ENCODE data around the gene ARFGEF3.

Gene ARFGEF3

DNA sequence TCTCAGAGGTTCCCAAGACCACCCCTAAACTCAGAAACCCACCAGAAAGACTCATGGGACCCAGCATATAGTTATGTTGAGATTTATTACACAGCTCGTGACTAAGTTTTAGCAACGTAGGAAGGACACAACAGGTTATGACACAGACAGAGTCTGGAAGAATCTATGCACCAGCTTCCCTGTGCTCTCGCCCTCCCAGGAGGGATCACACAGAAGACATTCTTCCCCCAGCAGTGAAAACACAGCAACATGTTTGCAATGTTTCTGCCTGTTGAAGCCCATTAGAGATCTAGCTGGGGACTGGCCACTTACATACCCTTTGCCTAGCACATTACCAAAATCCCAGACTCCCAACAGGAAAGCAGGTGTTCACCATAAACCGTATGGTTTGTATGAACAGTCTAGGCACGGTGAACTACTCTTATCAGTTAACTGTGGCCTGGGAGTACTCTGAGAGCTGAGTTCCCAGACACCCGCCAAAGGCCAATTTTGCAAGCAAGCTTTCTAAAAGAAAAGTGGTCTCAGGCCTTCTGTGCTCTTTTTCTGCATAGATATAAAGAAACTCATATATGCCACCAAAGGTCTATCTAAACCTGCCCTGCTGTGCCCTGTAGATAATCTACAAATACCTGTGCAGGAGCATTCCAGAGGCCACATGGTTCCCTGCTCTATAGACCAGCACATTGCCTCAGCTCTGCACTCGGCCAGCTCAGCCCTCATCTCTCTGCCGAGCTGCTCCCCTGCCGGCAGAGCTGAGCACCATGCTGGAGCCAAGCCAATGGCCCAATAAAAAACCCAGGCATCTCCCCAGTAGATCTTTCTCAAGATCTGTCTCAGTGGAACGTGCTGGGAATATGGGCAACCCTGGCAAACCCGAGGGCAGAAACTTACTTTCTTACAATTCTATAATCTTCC lies 146.3 kb downstream of the ARFGEF3 start:
- TF ChIP-seq SIN3A (IDR thresholded peaks at IDR 0.05; ENCODE audit: borderline replicate concordance, insufficient read depth, low read length): no peak
- TF ChIP-seq FOXP2 (optimal IDR thresholded peaks at IDR 0.05; ENCODE audit: borderline replicate concordance, extremely low read depth, extremely low read length, insufficient read depth): no peak
- TF ChIP-seq POLR2AphosphoS5 (IDR thresholded peaks at IDR 0.05; ENCODE audit: low read depth, low read length): no peak
- TF ChIP-seq, protein P1, sequence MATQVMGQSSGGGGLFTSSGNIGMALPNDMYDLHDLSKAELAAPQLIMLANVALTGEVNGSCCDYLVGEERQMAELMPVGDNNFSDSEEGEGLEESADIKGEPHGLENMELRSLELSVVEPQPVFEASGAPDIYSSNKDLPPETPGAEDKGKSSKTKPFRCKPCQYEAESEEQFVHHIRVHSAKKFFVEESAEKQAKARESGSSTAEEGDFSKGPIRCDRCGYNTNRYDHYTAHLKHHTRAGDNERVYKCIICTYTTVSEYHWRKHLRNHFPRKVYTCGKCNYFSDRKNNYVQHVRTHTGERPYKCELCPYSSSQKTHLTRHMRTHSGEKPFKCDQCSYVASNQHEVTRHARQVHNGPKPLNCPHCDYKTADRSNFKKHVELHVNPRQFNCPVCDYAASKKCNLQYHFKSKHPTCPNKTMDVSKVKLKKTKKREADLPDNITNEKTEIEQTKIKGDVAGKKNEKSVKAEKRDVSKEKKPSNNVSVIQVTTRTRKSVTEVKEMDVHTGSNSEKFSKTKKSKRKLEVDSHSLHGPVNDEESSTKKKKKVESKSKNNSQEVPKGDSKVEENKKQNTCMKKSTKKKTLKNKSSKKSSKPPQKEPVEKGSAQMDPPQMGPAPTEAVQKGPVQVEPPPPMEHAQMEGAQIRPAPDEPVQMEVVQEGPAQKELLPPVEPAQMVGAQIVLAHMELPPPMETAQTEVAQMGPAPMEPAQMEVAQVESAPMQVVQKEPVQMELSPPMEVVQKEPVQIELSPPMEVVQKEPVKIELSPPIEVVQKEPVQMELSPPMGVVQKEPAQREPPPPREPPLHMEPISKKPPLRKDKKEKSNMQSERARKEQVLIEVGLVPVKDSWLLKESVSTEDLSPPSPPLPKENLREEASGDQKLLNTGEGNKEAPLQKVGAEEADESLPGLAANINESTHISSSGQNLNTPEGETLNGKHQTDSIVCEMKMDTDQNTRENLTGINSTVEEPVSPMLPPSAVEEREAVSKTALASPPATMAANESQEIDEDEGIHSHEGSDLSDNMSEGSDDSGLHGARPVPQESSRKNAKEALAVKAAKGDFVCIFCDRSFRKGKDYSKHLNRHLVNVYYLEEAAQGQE (IDR thresholded peaks at IDR 0.05; ENCODE audit: insufficient read depth in 1 of 2, low read depth in 2 of 2, low read length in 2 of 2): no peak
- TF ChIP-seq TAF1 (IDR thresholded peaks at IDR 0.05; ENCODE audit: borderline replicate concordance, insufficient read depth, low read length): no peak

DNA sequence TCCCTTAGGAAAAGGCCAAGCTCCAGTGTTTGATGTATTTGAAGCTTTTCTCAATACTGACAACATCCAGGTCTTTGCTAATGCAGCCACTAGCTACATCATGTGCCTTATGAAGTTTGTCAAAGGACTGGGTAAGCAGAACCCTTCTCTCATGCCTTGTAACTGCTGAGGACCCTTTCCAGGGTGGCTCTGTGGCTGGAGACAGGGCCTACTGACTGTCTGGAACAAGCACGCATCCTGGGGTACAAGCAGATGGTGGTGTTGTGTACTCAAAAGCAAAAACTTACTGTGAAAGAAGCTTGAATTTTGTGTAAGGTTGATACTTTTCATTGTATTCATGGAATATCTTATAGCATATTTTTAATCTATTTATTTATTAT lies 147.0 kb downstream of the ARFGEF3 start:
- TF ChIP-seq SIN3A (IDR thresholded peaks at IDR 0.05; ENCODE audit: borderline replicate concordance, insufficient read depth, low read length): no peak
- TF ChIP-seq TAF1 (IDR thresholded peaks at IDR 0.05; ENCODE audit: borderline replicate concordance, insufficient read depth, low read length): no peak
- TF ChIP-seq POLR2AphosphoS5 (IDR thresholded peaks at IDR 0.05; ENCODE audit: low read depth, low read length): no peak
- no peak for TF ChIP-seq FOXP2 (optimal IDR thresholded peaks at IDR 0.05; ENCODE audit: borderline replicate concordance, extremely low read depth, extremely low read length, insufficient read depth)
- TF ChIP-seq, protein P1 (IDR thresholded peaks at IDR 0.05; ENCODE audit: insufficient read depth in 1 of 2, low read depth in 2 of 2, low read length in 2 of 2): no peak

DNA sequence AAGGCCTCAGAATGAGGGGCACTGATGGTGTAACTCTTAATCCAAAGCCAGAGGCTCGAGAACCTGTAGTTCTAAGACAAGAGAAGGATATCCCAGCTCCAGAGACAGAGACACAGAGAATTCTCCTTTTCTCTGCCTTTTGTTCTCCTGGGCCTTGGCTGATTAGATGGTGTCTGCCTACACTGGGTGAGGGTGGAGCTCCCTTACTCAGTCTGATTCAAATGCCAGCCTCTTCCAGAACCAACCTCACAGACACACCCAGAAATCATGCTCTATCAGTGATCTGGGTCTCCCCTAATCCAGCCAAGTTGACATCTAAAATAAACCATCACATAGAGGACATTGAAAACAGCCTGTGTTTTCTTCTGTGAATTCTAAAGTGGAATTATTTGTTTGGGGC lies 148.0 kb downstream of the ARFGEF3 start:
- TF ChIP-seq FOXP2 (optimal IDR thresholded peaks at IDR 0.05; ENCODE audit: borderline replicate concordance, extremely low read depth, extremely low read length, insufficient read depth) (no peak), POLR2AphosphoS5 (IDR thresholded peaks at IDR 0.05; ENCODE audit: low read depth, low read length) (no peak), SIN3A (IDR thresholded peaks at IDR 0.05; ENCODE audit: borderline replicate concordance, insufficient read depth, low read length) (no peak), TAF1 (IDR thresholded peaks at IDR 0.05; ENCODE audit: borderline replicate concordance, insufficient read depth, low read length) (no peak)
- TF ChIP-seq, protein P1 (IDR thresholded peaks at IDR 0.05; ENCODE audit: insufficient read depth in 1 of 2, low read depth in 2 of 2, low read length in 2 of 2): no peak

DNA sequence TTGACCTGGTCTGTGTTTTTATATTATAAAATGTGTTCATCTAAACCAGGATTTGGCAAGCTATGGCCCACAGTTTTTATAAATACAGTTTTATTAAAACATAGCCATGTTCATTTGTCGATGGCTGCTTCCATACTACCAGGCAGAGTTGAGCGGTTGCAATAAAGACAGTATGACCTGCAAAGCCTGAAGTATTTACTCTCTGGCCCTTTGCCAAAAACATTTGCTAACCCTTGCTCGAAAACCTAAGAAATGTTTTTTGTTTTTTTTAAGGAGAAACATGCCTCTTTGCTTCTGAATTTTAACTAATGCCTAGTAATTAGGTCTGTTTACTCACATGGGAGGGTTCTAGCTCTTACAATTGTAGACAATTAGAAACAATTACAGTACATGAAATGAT lies 148.6 kb downstream of the ARFGEF3 start:
- no peak for TF ChIP-seq TAF1 (IDR thresholded peaks at IDR 0.05; ENCODE audit: borderline replicate concordance, insufficient read depth, low read length)
- TF ChIP-seq POLR2AphosphoS5 (IDR thresholded peaks at IDR 0.05; ENCODE audit: low read depth, low read length): no peak
- TF ChIP-seq SIN3A (IDR thresholded peaks at IDR 0.05; ENCODE audit: borderline replicate concordance, insufficient read depth, low read length): no peak
- no peak for TF ChIP-seq FOXP2 (optimal IDR thresholded peaks at IDR 0.05; ENCODE audit: borderline replicate concordance, extremely low read depth, extremely low read length, insufficient read depth)
- TF ChIP-seq, protein P1 (IDR thresholded peaks at IDR 0.05; ENCODE audit: insufficient read depth in 1 of 2, low read depth in 2 of 2, low read length in 2 of 2): no peak
